Activated CD4-positive, alpha-beta T cell treated with anti-CD3 and anti-CD28 coated beads for 4 hours (primary cell): ENCODE data around the gene LIPM.

Experiments
- DNase-seq, 2 donors: peaks; one replicate each; pipeline ENCODE4 v3.0.0-alpha.2; 2020

Gene LIPM

DNA sequence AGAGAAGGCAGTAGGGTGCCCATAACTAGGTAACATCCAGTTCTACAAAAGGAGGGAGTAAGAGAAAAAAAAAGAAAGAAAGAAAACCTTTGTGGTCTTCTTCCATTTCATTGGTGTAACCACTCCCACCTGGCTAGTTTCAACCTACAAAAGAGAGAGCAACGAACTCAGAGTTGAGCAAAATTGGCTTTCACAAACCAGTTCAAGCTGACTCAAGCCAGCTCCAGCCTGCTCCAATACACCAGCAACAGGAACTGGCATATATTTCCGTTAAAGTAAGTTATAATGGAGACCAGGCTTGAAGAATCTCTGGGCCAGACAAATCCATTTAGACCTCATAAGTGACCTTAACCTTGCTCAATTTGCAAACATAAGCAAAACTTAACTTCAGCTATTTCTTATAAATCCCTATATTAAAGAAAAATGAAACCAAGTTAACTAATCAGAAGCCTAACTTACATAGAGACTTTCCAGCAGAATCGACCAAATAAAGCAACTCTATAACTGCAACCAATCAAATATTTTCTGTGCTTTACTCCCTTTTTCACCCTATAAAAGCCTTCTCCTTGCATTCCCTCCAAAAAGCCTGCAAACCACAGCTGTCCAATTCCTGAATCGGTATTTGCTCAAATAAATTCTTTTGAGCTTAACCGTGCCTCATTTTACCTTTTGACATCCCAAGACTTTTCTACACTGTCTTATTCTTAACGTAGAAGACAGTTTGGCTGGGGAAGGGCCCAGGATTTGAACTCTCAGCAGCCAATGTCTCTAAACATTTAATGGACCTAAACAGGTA, 39.0 kb downstream of the LIPM start:
- no peak for DNase-seq

DNA sequence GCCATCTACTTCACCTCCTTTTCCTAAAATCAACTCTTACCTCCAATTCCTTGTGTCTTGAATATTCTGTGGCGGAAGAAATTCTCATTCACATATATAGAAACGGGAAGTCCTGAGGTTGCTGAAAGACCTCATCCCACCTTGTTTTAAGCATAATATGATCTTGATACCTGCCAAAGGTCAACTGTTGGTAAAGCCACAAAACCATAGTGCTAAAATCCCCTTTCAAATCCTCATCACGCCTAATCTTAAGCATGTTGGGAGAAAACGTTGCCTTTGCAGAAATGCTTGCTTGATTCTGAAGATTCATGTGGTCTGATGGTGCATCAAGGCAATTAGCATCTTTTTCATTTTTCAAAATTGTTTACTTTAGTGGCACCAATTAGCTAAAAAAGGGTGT, 40.6 kb downstream of the LIPM start:
- no peak for DNase-seq

DNA sequence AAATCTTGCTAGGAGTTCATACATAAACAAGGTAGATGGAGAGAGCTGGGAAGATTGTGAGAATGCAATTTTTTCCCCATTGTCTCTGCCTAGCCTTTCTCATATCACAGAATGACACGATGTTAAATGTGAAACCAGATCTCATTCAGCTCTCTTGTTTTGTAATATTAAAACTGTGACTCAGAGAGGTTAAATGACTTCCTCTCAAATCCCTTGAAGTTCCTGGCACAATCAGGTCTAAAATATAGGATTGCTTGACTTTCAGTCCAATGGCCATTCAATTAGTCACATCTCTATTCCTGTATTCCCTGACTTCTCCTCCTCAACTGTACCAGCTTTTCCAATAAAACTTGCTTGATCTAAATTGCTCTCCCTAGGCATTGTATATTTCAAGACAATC, 46.0 kb downstream of the LIPM start:
- no peak for DNase-seq

DNA sequence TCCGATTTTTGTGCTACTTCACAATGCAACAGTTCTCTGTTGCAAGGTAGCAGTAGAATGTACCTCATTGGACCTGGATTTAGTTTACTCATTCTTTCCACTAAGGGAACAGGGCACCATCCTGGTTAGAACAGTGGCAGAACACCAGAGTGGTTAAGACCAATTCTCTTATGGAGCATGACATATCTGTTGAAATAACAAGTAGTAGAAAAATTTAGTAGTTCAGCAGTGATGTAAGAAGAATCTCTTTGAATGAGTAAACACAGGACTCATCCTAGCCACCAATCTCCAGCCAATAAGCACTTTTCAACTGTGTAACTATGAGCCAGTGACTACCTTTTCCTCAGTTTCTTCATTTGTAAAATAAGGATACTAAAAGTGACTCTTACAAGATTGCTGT, 46.7 kb downstream of the LIPM start:
- DNase-seq, result no peak

DNA sequence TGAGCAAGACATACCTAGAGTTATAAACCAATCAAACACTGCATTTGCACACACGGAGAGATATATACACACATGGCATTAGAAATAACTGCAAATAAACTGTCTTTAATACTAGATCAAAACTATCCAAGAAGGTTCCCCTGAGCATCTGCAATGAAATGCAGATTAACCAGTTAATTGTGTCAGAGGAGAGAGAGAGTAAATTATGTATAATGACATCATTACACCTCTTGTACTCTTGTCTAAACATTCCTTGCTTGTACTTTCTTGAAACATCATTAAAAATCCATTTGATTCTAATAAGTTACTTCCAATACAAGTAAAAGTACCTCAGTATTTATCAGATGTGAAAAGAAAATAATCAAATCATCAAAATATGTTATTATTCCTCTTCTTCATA, 48.2 kb downstream of the LIPM start:
- DNase-seq, result no peak

DNA sequence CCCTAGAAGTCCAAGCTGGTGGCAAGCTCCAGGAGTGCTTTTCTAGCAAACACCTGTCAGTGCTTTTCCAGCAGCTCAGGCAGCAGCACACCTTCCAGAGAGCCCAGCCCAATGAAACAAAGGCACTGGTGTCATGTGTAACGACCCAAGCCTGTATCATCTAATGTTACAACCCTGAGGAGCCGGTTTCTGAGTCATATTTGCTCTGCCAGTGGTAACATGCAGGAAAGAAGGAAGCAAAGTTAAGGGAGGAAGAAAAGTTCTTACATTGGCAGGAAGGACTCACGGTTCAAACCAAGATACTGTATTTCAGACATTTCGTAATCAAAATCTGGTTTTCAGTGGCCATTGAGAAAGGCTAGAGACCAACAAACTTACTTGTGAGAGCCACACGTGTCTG, 49.2 kb downstream of the LIPM start, which contains the start of gene ANKRD22:
TSS of gene ANKRD22 (minus strand) at position 139 of the 400 bp plus-strand sequence. CDS start 237 bp downstream, outside the sequence.
- DNase-seq, result no peak

DNA sequence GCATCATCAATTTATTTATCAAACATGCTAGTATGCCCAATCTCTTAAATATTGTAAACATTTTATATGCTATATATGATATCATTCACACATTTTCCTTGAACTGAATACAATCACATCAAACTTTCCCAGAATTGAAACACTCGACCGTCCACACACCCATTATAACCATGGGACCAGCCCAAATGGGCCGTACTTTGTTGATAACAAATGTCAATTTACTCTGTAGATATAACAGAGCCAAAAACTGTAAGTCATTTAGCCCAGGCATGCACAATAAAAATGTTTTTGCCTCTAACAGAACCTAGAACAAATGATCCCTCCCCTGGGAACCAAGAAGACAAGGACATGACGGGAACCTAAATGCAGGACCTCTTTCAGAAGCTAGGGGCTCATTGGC, 49.8 kb downstream of the LIPM start:
- no peak for DNase-seq

DNA sequence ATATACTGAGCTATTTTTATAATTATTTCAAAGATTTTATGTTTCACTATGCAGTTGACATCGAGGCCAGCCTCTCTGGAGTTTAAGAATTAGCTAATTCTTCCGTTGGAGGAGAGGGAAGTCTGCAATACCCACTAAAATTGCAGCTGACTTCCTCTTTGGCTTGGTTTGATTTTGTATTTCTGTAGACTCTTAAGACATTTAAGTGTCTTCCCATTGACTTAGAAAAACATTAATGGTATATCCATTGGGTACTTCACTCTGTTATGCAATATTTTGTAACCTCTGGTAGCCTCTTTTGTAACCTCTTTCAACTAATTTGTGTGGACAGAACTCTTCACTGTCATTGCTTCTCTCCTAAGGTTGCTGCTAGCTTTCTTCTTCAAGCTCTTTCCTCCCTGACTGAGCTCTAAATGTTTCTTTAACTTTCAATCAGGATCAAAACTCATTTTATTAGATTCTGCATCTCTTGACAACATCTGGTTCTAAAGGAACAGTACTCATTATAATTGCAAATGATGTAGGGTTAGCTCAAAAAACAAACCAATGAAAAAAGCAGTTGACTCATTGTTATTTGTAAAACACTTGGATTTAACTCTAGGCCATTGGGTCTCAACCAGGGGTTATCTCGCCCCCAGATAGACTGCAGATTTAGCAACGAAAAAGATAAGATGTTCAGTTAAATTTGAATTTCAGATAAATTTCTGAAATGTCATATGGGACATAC, 50.8 kb downstream of the LIPM start:
- no peak for DNase-seq

DNA sequence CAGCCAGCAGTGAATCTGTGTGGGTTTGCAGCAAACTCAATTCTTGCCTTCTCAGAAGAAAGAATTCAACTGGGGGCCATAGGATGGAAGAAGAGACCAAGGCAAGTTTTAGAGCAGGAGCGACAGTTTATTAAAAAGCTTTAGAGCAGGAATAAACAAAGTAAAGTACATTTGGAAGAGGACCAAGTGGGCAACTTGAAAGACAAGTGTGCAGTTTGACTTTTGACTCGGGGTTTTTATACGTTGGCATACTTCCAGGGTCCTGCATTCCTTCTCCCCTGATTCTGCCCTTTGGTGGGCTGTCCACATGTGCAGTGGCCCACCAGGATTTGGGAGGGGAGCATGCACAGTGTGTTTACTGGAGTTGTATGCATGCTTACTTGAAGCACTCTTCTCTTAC, 52.2 kb downstream of the LIPM start:
- no peak for DNase-seq

DNA sequence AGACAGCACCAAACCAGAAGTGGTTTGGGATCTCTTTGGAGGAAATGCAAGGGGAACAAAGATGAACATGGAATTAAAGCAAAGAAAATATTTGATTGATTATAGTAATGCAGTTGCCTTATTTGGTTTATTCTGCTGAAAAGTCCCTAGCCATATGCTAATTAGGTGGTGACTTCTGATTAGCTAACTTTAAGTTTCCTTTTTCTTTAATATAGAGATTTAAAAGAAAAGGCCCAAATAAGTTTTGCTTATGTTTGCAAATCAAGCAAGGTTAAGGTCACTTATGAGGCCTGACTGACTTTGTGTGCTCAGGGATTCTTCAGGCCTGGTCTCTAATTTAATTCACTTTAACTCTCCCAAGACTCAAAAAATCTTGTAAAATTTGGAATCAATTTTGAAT, 55.3 kb downstream of the LIPM start:
- no peak for DNase-seq

DNA sequence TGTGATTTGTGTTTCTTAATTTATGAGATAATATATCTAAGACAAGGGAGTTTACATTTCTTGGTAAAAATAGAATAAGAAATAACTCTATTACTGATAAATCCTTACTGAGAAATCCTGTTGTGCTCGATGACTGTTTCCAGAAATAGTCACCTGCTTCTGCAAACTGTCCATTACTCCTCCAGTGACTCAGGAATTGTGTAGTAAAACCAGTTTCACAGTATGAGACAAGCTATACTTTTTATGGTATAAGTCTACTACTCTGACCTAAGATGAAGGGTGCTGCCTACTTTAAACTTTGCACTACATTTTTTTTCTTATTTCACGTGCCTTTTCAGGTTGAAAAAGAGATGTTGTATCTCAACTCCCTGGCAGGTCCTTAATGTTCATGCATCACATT, 56.0 kb downstream of the LIPM start:
- DNase-seq, result no peak

DNA sequence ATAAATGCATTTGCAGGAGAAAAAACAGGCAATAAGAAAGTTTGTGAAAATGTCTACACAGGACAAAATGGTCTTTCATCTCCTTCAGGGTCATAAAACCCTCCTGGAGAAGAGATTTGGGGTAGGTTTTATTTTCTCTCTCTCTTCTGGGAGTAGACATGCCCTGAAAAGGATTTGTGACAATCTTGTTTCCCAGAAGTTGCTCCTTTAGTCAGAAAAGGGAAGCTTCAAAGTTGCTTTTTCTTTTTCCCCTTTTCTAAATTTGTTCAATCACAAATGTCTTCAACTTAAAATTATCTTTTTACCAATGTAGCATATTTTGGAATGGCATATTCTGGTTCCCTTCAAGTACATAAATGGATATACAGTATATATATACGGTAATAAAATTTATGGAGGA, 58.5 kb downstream of the LIPM start:
- no peak for DNase-seq

DNA sequence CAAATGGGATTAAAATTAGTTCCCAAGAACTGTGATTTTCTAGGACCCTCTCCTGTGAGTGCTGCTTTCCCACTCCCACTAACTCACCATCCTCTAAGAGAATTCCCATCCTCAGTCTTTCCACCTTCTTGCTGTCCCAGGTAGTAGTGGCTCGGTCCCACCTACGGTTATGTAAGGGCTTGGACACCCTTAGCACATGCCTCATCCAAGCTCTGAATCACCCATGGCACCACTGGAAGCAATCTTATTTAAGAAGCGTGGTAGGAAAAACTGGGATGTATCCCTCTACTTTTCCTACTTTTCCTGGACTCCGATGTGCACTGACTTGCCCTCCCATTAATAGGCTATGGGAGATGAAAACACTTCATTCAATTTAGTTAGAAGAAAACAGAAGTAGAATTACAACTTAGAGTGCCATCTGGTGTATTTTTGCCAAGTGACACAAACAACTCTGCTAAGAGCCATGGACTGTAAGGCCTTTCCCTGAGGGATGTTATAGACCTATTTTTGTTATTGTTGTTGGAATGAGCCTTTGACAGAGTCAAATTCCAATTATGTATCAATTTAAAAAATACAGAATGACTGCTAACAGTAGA, 62.8 kb downstream of the LIPM start:
- no peak for DNase-seq

DNA sequence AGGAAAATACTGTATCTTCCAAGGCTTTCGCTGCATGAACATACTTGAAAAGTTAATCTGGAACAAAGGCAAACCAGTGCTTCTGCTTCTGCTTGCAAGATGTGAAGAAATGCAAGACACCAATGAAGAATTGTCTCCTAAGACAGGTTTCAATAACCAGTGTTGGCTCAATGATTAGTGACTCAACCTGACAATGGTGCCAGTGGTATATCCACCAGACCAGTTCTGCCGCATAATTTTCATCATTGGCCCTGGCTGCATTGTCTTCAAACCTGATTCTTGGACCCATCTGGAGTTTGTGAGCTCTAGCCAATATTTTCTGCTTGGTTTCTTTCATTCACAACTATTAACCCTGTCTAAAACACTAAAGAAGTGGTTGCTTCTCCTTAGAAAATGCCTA, 63.9 kb downstream of the LIPM start:
- DNase-seq, result no peak

DNA sequence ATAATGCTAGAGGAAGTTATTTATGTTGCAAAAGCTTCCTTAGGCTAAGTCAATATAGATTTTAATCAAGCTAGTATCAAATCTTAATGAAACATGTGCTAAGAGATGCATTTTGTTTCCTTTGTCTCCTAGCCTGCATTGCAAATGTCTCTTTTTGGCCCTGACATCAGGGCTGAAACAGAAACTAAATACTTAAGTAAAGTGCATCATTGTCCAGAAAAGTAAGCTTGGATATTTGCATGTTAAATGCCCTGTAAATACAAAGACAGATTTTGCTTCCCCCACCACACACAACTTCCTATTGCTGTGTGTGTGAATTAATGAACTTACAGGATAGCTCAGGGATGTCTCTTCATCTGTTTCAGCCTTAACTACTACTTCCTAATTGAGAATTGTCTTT, 67.6 kb downstream of the LIPM start:
- no peak for DNase-seq
